ENCODE measurements around the gene FOXN4.

- TF ChIP-seq POLR2A (IDR thresholded peaks at IDR 0.05): no peak
- no peak for TF ChIP-seq CTCF (IDR thresholded peaks at IDR 0.05 in 4 of 5, conservative IDR thresholded peaks at IDR 0.05 in 1 of 5)
Measured at GRCh38 chr12:109270494-109270893, 38.6 kb downstream of the FOXN4 start.

Measured in gastrocnemius medialis (tissue), 4 donors.